HepG2 (cell line): ENCODE results near the gene ABCD4. TPM values are rescaled to one million over a fixed set of nuclear protein-coding genes. Genes with fewer than 3 reads are reported as not detected.

Experiments
- ATAC-seq: fragments of 200-7000 bp; cut with Tn5 transposase; 3 replicates; pipeline ENCODE4 v1.9.1; 2020; ENCODE audit warnings: mild to moderate bottlenecking, moderate library complexity
- BruUV-seq: library from RNA; stranded (reverse); fragments of 400-500 nt; replicated peaks from 2 replicates; lab custom pipeline; 2021; lab: Mats Ljungman, UMichigan
- CTCF ChIA-PET: fragments of 300-600 bp; formaldehyde crosslinking; extraction: SDS; loops from one replicate; lab custom pipeline; 2021; ENCODE audit warnings: low total read pairs, inconsistent platforms, low intra/inter-chr PET ratio; lab: Yijun Ruan, JAX
- POLR2A ChIA-PET: fragments of 350-600 bp; sonication (Branson Sonifier 250); formaldehyde crosslinking; loops from one replicate; lab custom pipeline; 2020; ENCODE audit warnings: antibody characterized with exemption, inconsistent platforms; lab: Yijun Ruan, JAX
- DNase-seq: peaks from one replicate; pipeline ENCODE4 v3.0.0-alpha.2; 2015; ENCODE audit warnings: low spot score
- FAIRE-seq: peaks from 3 replicates; lab custom pipeline; 2011; peaks lifted over from hg19 to GRCh38; lab: Jason Lieb, UNC
- H2AFZ ChIP-seq: one replicate; pipeline ENCODE4 v1.6.1; 2011; ENCODE audit warnings: low read length, inconsistent platforms
- H3K27ac ChIP-seq: fragments of 300-600 bp; 3 replicates; pipeline ENCODE4 v1.8.0; 2011; ENCODE audit warnings: mixed run types, mild to moderate bottlenecking, mixed read lengths, low read length, inconsistent platforms; ENCODE audit not compliant: insufficient read depth; ENCODE audit errors: extremely low read length
- H3K27me3 ChIP-seq, 2 experiments: fragments of 200-600 bp in 1 of 2; 2 replicates in 1 of 2; 3 replicates in 1 of 2; pipeline versions ENCODE4 v1.6.0 to v1.8.0; 2011; ENCODE audit warnings: low read length in 2 of 2, mild to moderate bottlenecking in 2 of 2, moderate library complexity in 2 of 2, inconsistent platforms in 1 of 2; ENCODE audit not compliant: insufficient read depth in 2 of 2, control insufficient read depth in 1 of 2
- H3K36me3 ChIP-seq, 2 experiments: fragments of 200-600 bp in 1 of 2; replicated peaks in 1 of 2; 2 replicates in 1 of 2; 3 replicates in 1 of 2; pipeline versions ENCODE4 v1.5.1 to v1.8.0; 2011; ENCODE audit warnings: low read length in 2 of 2, inconsistent platforms in 1 of 2; ENCODE audit not compliant: insufficient read depth in 2 of 2, control insufficient read depth in 1 of 2
- H3K4me1 ChIP-seq: 2 replicates; pipeline ENCODE4 v1.5.1; 2012; ENCODE audit warnings: low read length, inconsistent platforms; ENCODE audit not compliant: insufficient read depth
- H3K4me2 ChIP-seq: 2 replicates; pipeline ENCODE4 v1.6.0; 2011; ENCODE audit warnings: low read depth, low read length, inconsistent platforms
- H3K4me3 ChIP-seq, 3 experiments: fragments of 200-600 bp in 1 of 3; sonication (generic), shearing (Covaris generic) in 1 of 3; replicated peaks in 1 of 3; 2 replicates each; pipeline ENCODE4 v1.5.1; 2011 to 2016; ENCODE audit warnings: low read length in 3 of 3, inconsistent platforms in 2 of 3, low read depth in 2 of 3, mild to moderate bottlenecking in 2 of 3, control low read depth in 1 of 3, mixed read lengths in 1 of 3; ENCODE audit not compliant: insufficient read depth in 1 of 3
- H3K79me2 ChIP-seq: one replicate; pipeline ENCODE4 v1.6.1; 2011; ENCODE audit warnings: low read length, inconsistent platforms; ENCODE audit not compliant: insufficient read depth
- H3K9ac ChIP-seq: 2 replicates; pipeline ENCODE4 v1.6.0; 2011; ENCODE audit warnings: mild to moderate bottlenecking, low read depth, low read length, inconsistent platforms; ENCODE audit not compliant: insufficient read depth
- H3K9me3 ChIP-seq: 2 replicates; pipeline ENCODE4 v1.5.1; 2012; ENCODE audit warnings: mild to moderate bottlenecking, low read length
- H4K20me1 ChIP-seq: 2 replicates; pipeline ENCODE4 v1.6.0; 2011; ENCODE audit warnings: inconsistent platforms, mild to moderate bottlenecking, low read length, moderate library complexity; ENCODE audit not compliant: insufficient read depth
- HOXA7 ChIP-seq: sonication (generic); formaldehyde crosslinking; IDR thresholded peaks from 2 replicates; pipeline ENCODE4 v1.8.1; 2022; ENCODE audit warnings: mild to moderate bottlenecking, missing genetic modification reagents, moderate library complexity
- PCBP2 ChIP-seq: fragments of 200-400 bp; formaldehyde crosslinking; optimal IDR thresholded peaks from 2 replicates; pipeline ENCODE3; 2018; ENCODE audit warnings: low read length, low read depth; ENCODE audit not compliant: poor library complexity, severe bottlenecking
- THYN1 ChIP-seq: sonication (generic); formaldehyde crosslinking; IDR thresholded peaks from 2 replicates; pipeline ENCODE4 v1.8.1; 2023; ENCODE audit warnings: low read depth, mild to moderate bottlenecking, moderate library complexity, missing genetic modification reagents, borderline replicate concordance
- ZBTB20 ChIP-seq: sonication (generic); formaldehyde crosslinking; IDR thresholded peaks from 2 replicates; pipeline ENCODE4 v1.8.1; 2023; ENCODE audit warnings: missing genetic modification reagents, low read depth, mild to moderate bottlenecking, borderline replicate concordance
- ZNF180 ChIP-seq: sonication (generic); formaldehyde crosslinking; IDR thresholded peaks from 2 replicates; pipeline ENCODE4 v1.4.0; 2020; ENCODE audit warnings: low read depth, missing genetic modification reagents, borderline replicate concordance
- WGBS: methylation state at CpG from one replicate; pipeline ENCODE4 v1.1.6; 2017; ENCODE audit warnings: low lambda C conversion rate; 5-methylcytosine and 5-hydroxymethylcytosine counted together
- in situ Hi-C: cut with HindIII; loops from 2 replicates; pipeline ENCODE4 v1.10.0; 2017; ENCODE audit warnings: low pct_unique_long_range_greater_than_20kb; ENCODE audit not compliant: extremely low pct_ligation_motif_present
- intact Hi-C: fragments of 100-400 bp; cut with micrococcal nuclease; formaldehyde crosslinking; loops from one replicate; pipeline ENCODE4 v1.10.0; 2022; ENCODE audit not compliant: unreplicated experiment
- polyA plus RNA-seq, 8 experiments: library from polyadenylated mRNA; depleted of rRNA in 3 of 8; stranded (reverse) in 7 of 8; unstranded in 1 of 8; fragments of >200 nt; fragmentation: Illumina TruSeq in 4 of 8; extraction: Trizol in 4 of 8; gene quantifications; 2 replicates each; pipeline versions ENCODE4 v1.2.1 to v1.2.3, GENCODE V29; 2011 to 2016; ENCODE audit warnings: low read depth in 4 of 8, missing spikeins in 1 of 8, mixed read lengths in 1 of 8; ENCODE audit not compliant: insufficient read depth in 1 of 8
- total RNA-seq, 5 experiments: library from RNA; depleted of rRNA; stranded (reverse); fragments of >200 nt; fragmentation: Illumina TruSeq; extraction: Trizol; gene quantifications; 2 replicates each; pipeline ENCODE4 v1.2.3, GENCODE V29; 2016; ENCODE audit warnings: low read depth in 1 of 5
- TF ChIP-seq, protein P1 (sequence below): sonication (generic); formaldehyde crosslinking; IDR thresholded peaks from 2 replicates; pipeline ENCODE4 v1.4.0; 2020; ENCODE audit warnings: missing genetic modification reagents, borderline replicate concordance
- TF ChIP-seq, protein P2 (sequence below): IDR thresholded peaks from 2 replicates; pipeline ENCODE4 v1.6.1; 2012; ENCODE audit warnings: low read depth, low read length, improper control_type of control experiment

The ABCD4 gene
- total and polyA plus RNA-seq, 2 of the 13 experiments (the other 11 are each of a cell fraction or from before 2014, with no cell fraction given): 47.5 to 50.5 TPM

DNA sequence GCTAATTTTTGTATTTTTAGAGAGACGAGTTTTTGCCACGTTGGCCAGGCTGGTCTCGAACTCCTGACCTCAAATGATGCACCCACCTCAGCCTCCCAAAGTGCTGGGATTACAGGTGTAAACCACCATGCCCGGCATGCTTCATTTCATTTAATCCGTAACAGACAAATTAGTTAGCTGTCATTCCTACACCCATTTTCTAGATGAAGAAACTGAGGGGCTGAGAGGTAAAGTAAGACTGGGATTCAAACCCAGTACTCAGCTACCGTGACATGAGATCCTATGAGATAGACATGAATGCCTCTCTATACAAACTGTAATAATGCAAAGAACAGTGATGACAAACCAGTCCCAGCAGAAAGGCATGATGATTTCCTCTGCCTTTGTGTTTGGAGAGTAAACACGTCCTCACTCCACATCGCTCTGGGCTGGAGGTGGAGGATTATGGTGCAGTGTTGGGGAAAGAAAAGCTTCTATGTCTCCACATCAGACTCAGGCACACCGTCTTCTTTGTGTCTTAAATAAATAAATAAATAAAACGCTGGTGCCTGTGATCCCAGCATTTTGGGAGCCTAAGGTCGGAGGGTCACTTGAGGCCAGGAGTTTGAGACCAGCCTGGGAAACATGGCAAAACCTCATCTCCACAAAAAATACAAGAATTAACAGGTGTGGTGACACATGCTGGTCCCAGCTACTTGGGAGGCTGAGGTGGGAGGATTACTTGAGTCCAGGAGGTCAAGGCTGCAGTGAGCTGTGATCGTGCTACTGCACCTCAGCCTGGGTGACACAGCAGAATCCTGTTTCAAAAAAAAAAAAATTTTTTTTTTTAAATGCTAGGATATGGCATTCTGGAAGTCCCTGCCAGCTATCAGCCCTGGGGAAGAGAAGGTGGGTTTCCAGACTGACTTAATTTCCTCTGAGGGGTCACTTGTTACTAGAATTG lies 53.0 kb downstream of the ABCD4 start (continued):
- TF ChIP-seq, protein P1, sequence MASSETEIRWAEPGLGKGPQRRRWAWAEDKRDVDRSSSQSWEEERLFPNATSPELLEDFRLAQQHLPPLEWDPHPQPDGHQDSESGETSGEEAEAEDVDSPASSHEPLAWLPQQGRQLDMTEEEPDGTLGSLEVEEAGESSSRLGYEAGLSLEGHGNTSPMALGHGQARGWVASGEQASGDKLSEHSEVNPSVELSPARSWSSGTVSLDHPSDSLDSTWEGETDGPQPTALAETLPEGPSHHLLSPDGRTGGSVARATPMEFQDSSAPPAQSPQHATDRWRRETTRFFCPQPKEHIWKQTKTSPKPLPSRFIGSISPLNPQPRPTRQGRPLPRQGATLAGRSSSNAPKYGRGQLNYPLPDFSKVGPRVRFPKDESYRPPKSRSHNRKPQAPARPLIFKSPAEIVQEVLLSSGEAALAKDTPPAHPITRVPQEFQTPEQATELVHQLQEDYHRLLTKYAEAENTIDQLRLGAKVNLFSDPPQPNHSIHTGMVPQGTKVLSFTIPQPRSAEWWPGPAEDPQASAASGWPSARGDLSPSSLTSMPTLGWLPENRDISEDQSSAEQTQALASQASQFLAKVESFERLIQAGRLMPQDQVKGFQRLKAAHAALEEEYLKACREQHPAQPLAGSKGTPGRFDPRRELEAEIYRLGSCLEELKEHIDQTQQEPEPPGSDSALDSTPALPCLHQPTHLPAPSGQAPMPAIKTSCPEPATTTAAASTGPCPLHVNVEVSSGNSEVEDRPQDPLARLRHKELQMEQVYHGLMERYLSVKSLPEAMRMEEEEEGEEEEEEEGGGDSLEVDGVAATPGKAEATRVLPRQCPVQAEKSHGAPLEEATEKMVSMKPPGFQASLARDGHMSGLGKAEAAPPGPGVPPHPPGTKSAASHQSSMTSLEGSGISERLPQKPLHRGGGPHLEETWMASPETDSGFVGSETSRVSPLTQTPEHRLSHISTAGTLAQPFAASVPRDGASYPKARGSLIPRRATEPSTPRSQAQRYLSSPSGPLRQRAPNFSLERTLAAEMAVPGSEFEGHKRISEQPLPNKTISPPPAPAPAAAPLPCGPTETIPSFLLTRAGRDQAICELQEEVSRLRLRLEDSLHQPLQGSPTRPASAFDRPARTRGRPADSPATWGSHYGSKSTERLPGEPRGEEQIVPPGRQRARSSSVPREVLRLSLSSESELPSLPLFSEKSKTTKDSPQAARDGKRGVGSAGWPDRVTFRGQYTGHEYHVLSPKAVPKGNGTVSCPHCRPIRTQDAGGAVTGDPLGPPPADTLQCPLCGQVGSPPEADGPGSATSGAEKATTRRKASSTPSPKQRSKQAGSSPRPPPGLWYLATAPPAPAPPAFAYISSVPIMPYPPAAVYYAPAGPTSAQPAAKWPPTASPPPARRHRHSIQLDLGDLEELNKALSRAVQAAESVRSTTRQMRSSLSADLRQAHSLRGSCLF: no peak
- no peak for TF ChIP-seq ZNF180 (CRISPR knock-in tag)
- TF ChIP-seq HOXA7: no peak
- no peak for TF ChIP-seq THYN1 (CRISPR knock-in tag)

DNA sequence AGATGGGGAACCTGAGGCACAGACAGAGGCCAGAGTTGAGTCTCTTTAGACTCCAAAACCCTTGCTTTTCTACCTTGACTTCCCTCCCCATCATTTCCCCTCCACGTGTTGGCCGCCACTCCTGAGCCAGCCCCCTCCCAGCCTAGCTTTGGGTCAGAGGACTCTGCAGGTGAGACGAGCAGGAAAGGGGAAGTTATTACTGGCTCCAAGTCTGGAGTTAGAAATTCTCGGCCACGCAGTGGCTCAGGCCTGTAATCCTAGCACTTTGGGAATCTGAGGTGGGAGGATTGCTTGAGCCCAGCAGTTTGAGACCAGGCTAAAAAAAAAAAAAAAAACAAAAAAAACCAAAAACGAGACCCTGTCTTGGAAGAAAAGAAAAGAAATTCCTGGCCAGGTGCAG lies 54.7 kb downstream of the ABCD4 start:
- no peak overlapping the region for H3K27ac ChIP-seq
- no peaks in the 10 kb centered on the region for H4K20me1 ChIP-seq
- no peak overlapping the region for H3K4me2 ChIP-seq
- in situ Hi-C loops (no loop called here), intact Hi-C loops (no loop called here)
- ChIA-PET POLR2A (no interaction called here), CTCF (no interaction called here)
- no peak for DNase-seq
- H3K36me3 ChIP-seq: no peaks in the 10 kb centered on the region
- BruUV-seq: no TSS peak
- WGBS: 24% methylated on average over 6 of the region's 6 CpGs
- no peak overlapping the region for H2AFZ ChIP-seq
- no peak for ATAC-seq
- H3K79me2 ChIP-seq: no peaks in the 10 kb centered on the region
- H3K9ac ChIP-seq: no peak overlapping the region
- H3K27me3 ChIP-seq: peaks cover 1 to 32% of the 10 kb centered on the region in 2 experiments; a peak in 3 of 5 replicates
- no peak overlapping the region for H3K4me3 ChIP-seq
- no peak for FAIRE-seq
- peaks cover 41% of the 10 kb centered on the region for H3K4me1 ChIP-seq
- H3K9me3 ChIP-seq: no peaks in the 10 kb centered on the region
- TF ChIP-seq PCBP2: no peak
- TF ChIP-seq, protein P2, sequence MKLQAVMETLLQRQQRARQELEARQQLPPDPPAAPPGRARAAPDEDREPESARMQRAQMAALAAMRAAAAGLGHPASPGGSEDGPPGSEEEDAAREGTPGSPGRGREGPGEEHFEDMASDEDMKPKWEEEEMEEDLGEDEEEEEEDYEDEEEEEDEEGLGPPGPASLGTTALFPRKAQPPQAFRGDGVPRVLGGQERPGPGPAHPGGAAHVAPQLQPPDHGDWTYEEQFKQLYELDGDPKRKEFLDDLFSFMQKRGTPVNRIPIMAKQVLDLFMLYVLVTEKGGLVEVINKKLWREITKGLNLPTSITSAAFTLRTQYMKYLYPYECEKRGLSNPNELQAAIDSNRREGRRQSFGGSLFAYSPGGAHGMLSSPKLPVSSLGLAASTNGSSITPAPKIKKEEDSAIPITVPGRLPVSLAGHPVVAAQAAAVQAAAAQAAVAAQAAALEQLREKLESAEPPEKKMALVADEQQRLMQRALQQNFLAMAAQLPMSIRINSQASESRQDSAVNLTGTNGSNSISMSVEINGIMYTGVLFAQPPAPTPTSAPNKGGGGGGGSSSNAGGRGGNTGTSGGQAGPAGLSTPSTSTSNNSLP: no peak
- no peak for TF ChIP-seq ZBTB20 (CRISPR knock-in tag)
